GM18520 (cell line): ENCODE measurements around the gene DPEP2.
"Not testable (repeated sequence)": the region's sequence is repeated elsewhere in the genome, so short reads cannot be mapped to it uniquely, and the experiment has no call there.

Experiments used
- ATAC-seq: cut with Tn5 transposase; IDR thresholded peaks from one replicate; pipeline ENCODE4 v1.9.1; 2021; ENCODE audit not compliant: unreplicated experiment

DPEP2 gene

GRCh38 chr16:68009157-68009735 lies 10.0 kb upstream of the DPEP2 start:
- ATAC-seq, result no peak

GRCh38 chr16:68005786-68006286 lies 6.6 kb upstream of the DPEP2 start:
- ATAC-seq, result no peak

GRCh38 chr16:68005211-68005610 lies 5.9 kb upstream of the DPEP2 start:
- ATAC-seq, result no peak

- ATAC-seq, result no peak
Observed at GRCh38 chr16:68003031-68003430, 3.7 kb upstream of the DPEP2 start.

GRCh38 chr16:68000450-68000849 lies 1.2 kb upstream of the DPEP2 start:
- ATAC-seq, result no peak

- no peak for ATAC-seq
Observed at GRCh38 chr16:67999985-68000384, 701 bp upstream of the DPEP2 start.

GRCh38 chr16:67998231-67998778 lies 979 bp downstream of the DPEP2 start:
- ATAC-seq, result not testable (repeated sequence)

- no peak for ATAC-seq
Observed at GRCh38 chr16:67996666-67997065, 2.6 kb downstream of the DPEP2 start.

GRCh38 chr16:67995423-67995822 lies 3.9 kb downstream of the DPEP2 start:
- no peak for ATAC-seq

- not testable (repeated sequence) for ATAC-seq
Observed at GRCh38 chr16:67994040-67994408, 5.3 kb downstream of the DPEP2 start.

GRCh38 chr16:67993207-67994039 lies 5.9 kb downstream of the DPEP2 start:
- ATAC-seq, result peak; percentile 54

- ATAC-seq, result no peak
Observed at GRCh38 chr16:67992661-67993206, 6.5 kb downstream of the DPEP2 start.

- no peak for ATAC-seq
Observed at GRCh38 chr16:67990018-67990386, 9.3 kb downstream of the DPEP2 start.

GRCh38 chr16:67989322-67990017 lies 9.8 kb downstream of the DPEP2 start:
- ATAC-seq, result peak; percentile 35

- no peak for ATAC-seq
Observed at GRCh38 chr16:67988675-67989074, 10.6 kb downstream of the DPEP2 start.

GRCh38 chr16:67987460-67988160 lies 11.7 kb downstream of the DPEP2 start:
- no peak for ATAC-seq

- ATAC-seq, result no peak
Observed at GRCh38 chr16:67986949-67987348, 12.3 kb downstream of the DPEP2 start.

- ATAC-seq, result no peak
Observed at GRCh38 chr16:67982011-67982696, 17.1 kb downstream of the DPEP2 start.

GRCh38 chr16:67979955-67980678 lies 19.2 kb downstream of the DPEP2 start, which contains the start of gene DPEP3:
Gene DPEP3 (minus strand): TSS chr16:67980499. CDS start chr16:67980380, 119 bp downstream.
- ATAC-seq, result no peak
